HepG2 (cell line): ENCODE data around the gene DMGDH. TPM values are rescaled to one million over a fixed set of nuclear protein-coding genes. Genes with fewer than 3 reads are reported as not detected.

Experiments used
- ARID3A ChIP-seq: IDR thresholded peaks from 2 replicates; pipeline ENCODE4 v1.6.1; 2012; ENCODE audit warnings: low read depth, low read length, improper control_type of control experiment
- CEBPG ChIP-seq: IDR thresholded peaks from 2 replicates; pipeline ENCODE4 v1.6.1; 2016
- ELF4 ChIP-seq: sonication (generic); formaldehyde crosslinking; IDR thresholded peaks from 2 replicates; pipeline ENCODE4 v1.5.0; 2020; ENCODE audit warnings: missing genetic modification reagents, mild to moderate bottlenecking, moderate library complexity, borderline replicate concordance
- FOXA3 ChIP-seq: IDR thresholded peaks from 2 replicates; pipeline ENCODE4 v1.6.1; 2016; ENCODE audit warnings: missing genetic modification reagents, missing compliant biosample characterization
- HDAC6 ChIP-seq: fragments of 200-600 bp; sonication (generic); IDR thresholded peaks from 2 replicates; pipeline ENCODE4 v1.7.0; 2017; ENCODE audit warnings: mild to moderate bottlenecking, antibody characterized with exemption, low read length, low read depth
- HOXA3 ChIP-seq: sonication (generic); formaldehyde crosslinking; IDR thresholded peaks from 2 replicates; pipeline ENCODE4 v1.5.0; 2020; ENCODE audit warnings: missing genetic modification reagents
- KLF6 ChIP-seq: IDR thresholded peaks from 2 replicates; pipeline ENCODE4 v1.8.0; 2016; ENCODE audit warnings: missing biosample characterization, missing genetic modification reagents
- KLF9 ChIP-seq: IDR thresholded peaks from 2 replicates; pipeline ENCODE4 v1.6.1; 2016; ENCODE audit warnings: low read depth
- MAFG ChIP-seq: sonication (generic); formaldehyde crosslinking; IDR thresholded peaks from 2 replicates; pipeline ENCODE4 v1.5.1; 2020; ENCODE audit warnings: mild to moderate bottlenecking, missing genetic modification reagents
- MZF1 ChIP-seq: sonication (generic); formaldehyde crosslinking; IDR thresholded peaks from 2 replicates; pipeline ENCODE4 v1.8.1; 2023; ENCODE audit warnings: mild to moderate bottlenecking, missing genetic modification reagents, borderline replicate concordance
- NFE2 ChIP-seq: sonication (generic); formaldehyde crosslinking; IDR thresholded peaks from 2 replicates; pipeline ENCODE4 v1.4.0; 2020; ENCODE audit warnings: missing genetic modification reagents
- NFE2L2 ChIP-seq: fragments of 150-350 bp; IDR thresholded peaks from 2 replicates; pipeline ENCODE4 v1.6.1; 2014; ENCODE audit warnings: low read length
- NR1H2 ChIP-seq: sonication (generic); formaldehyde crosslinking; IDR thresholded peaks from 2 replicates; pipeline ENCODE4 v1.8.1; 2022; ENCODE audit warnings: low read depth, missing genetic modification reagents, borderline replicate concordance
- ONECUT2 ChIP-seq: sonication (generic); formaldehyde crosslinking; IDR thresholded peaks from 2 replicates; pipeline ENCODE4 v1.4.0; 2020; ENCODE audit warnings: missing genetic modification reagents
- RFX5 ChIP-seq: IDR thresholded peaks from 2 replicates; pipeline ENCODE4 v1.6.1; 2011; ENCODE audit warnings: low read depth, low read length, improper control_type of control experiment
- STAG1 ChIP-seq: sonication (generic); formaldehyde crosslinking; IDR thresholded peaks from 2 replicates; pipeline ENCODE4 v1.4.0; 2020; ENCODE audit warnings: missing genetic modification reagents
- TEAD3 ChIP-seq: optimal IDR thresholded peaks from 2 replicates; pipeline ENCODE3; 2016; ENCODE audit warnings: borderline replicate concordance
- ZBTB46 ChIP-seq: sonication (generic); formaldehyde crosslinking; IDR thresholded peaks from 2 replicates; pipeline ENCODE4 v1.4.0; 2020; ENCODE audit warnings: mild to moderate bottlenecking, missing genetic modification reagents, borderline replicate concordance
- ZNF274 ChIP-seq: sonication (generic); formaldehyde crosslinking; IDR thresholded peaks from 2 replicates; pipeline ENCODE4 v1.5.1; 2020; ENCODE audit warnings: mild to moderate bottlenecking, missing genetic modification reagents
- ZNF333 ChIP-seq: sonication (generic); formaldehyde crosslinking; IDR thresholded peaks from 2 replicates; pipeline ENCODE4 v1.4.0; 2020; ENCODE audit warnings: mild to moderate bottlenecking, missing genetic modification reagents, borderline replicate concordance
- ZNF383 ChIP-seq: sonication (generic); formaldehyde crosslinking; IDR thresholded peaks from 2 replicates; pipeline ENCODE4 v1.4.0; 2020; ENCODE audit warnings: missing genetic modification reagents, mild to moderate bottlenecking, borderline replicate concordance
- ZNF414 ChIP-seq: sonication (generic); formaldehyde crosslinking; IDR thresholded peaks from 2 replicates; pipeline ENCODE4 v1.5.0; 2020; ENCODE audit warnings: missing genetic modification reagents
- ZNF672 ChIP-seq: sonication (generic); formaldehyde crosslinking; IDR thresholded peaks from 2 replicates; pipeline ENCODE4 v1.8.1; 2022; ENCODE audit warnings: missing genetic modification reagents
- ZNF709 ChIP-seq: sonication (generic); formaldehyde crosslinking; IDR thresholded peaks from 2 replicates; pipeline ENCODE4 v1.5.0; 2020; ENCODE audit warnings: mild to moderate bottlenecking, missing genetic modification reagents
- ZNF749 ChIP-seq: sonication (generic); formaldehyde crosslinking; IDR thresholded peaks from 2 replicates; pipeline ENCODE4 v1.8.0; 2022; ENCODE audit warnings: mild to moderate bottlenecking, missing genetic modification reagents, moderate library complexity, borderline replicate concordance
- ZNF773 ChIP-seq: sonication (generic); formaldehyde crosslinking; IDR thresholded peaks from 2 replicates; pipeline ENCODE4 v1.4.0; 2020; ENCODE audit warnings: missing genetic modification reagents, borderline replicate concordance
- ZSCAN12 ChIP-seq: sonication (generic); formaldehyde crosslinking; IDR thresholded peaks from 2 replicates; pipeline ENCODE4 v1.9.0; 2021; ENCODE audit warnings: mild to moderate bottlenecking, missing genetic modification reagents
- ZXDC ChIP-seq: sonication (generic); formaldehyde crosslinking; IDR thresholded peaks from 2 replicates; pipeline ENCODE4 v1.5.0; 2020; ENCODE audit warnings: mild to moderate bottlenecking, missing genetic modification reagents
- polyA plus RNA-seq, 8 experiments: library from polyadenylated mRNA; depleted of rRNA in 3 of 8; stranded (reverse) in 7 of 8; unstranded in 1 of 8; fragments of >200 nt; fragmentation: Illumina TruSeq in 4 of 8; extraction: Trizol in 4 of 8; gene quantifications; 2 replicates each; pipeline versions ENCODE4 v1.2.1 to v1.2.3, GENCODE V29; 2011 to 2016; ENCODE audit warnings: low read depth in 4 of 8, missing spikeins in 1 of 8, mixed read lengths in 1 of 8; ENCODE audit not compliant: insufficient read depth in 1 of 8
- total RNA-seq, 5 experiments: library from RNA; depleted of rRNA; stranded (reverse); fragments of >200 nt; fragmentation: Illumina TruSeq; extraction: Trizol; gene quantifications; 2 replicates each; pipeline ENCODE4 v1.2.3, GENCODE V29; 2016; ENCODE audit warnings: low read depth in 1 of 5

Gene DMGDH
- total and polyA plus RNA-seq, 2 of the 13 experiments (the other 11 are each of a cell fraction or from before 2014, with no cell fraction given), result 3.6 to 7.9 TPM

- TF ChIP-seq ARID3A (no peak), RFX5 (no peak), KLF6 (no peak), ONECUT2 (CRISPR knock-in tag) (no peak), ZNF414 (CRISPR knock-in tag) (no peak), ELF4 (CRISPR knock-in tag) (no peak), CEBPG (CRISPR knock-in tag) (peak; percentile 20; the same call in 1 of the 2 replicates), ZNF749 (no peak), NFE2 (CRISPR knock-in tag) (no peak), ZNF672 (CRISPR knock-in tag) (no peak), ZNF709 (CRISPR knock-in tag) (no peak), FOXA3 (peak; percentile 67), NFE2L2 (no peak), MZF1 (CRISPR knock-in tag) (no peak), ZNF773 (no peak), ZNF274 (CRISPR knock-in tag) (no peak), HDAC6 (no peak), ZNF383 (CRISPR knock-in tag) (no peak), NR1H2 (CRISPR knock-in tag) (no peak), HOXA3 (no peak), TEAD3 (CRISPR knock-in tag) (no peak), ZXDC (CRISPR knock-in tag) (no peak), ZNF333 (CRISPR knock-in tag) (no peak), MAFG (CRISPR knock-in tag) (no peak), ZSCAN12 (CRISPR knock-in tag) (no peak), KLF9 (CRISPR knock-in tag) (no peak), ZBTB46 (CRISPR knock-in tag) (no peak), STAG1 (CRISPR knock-in tag) (peak; percentile 77)
These were observed 104.6 kb downstream of the DMGDH start (continued) for GRCh38 chr5:78964889-78965288.
